ENCODE results near the gene PGPEP1. TPM values are rescaled to one million over a fixed set of nuclear protein-coding genes. Genes with fewer than 3 reads are reported as not detected.
A peak's percentile ranks its signal among the peaks of the same experiment; 100 is the strongest.

Gene PGPEP1
- total RNA-seq, 4 donors from 2014 or later, result 15.0 to 50.3 (median 28.0) TPM

GRCh38 chr19:18292810-18293641, 47.4 kb upstream of the PGPEP1 start:
- Histone ChIP-seq H3K4me1 (peaks cover 21 to 45% (median 41%) of the 10 kb centered on the region in 4 donors), H3K27ac (replicated peaks in 1 of 4) (peak overlapping the region; percentile 97 to 99 (median 98)), H3K9me3 (no peaks in the 10 kb centered on the region), H3K36me3 (no peaks in the 10 kb centered on the region), H3K27me3 (no peaks in the 10 kb centered on the region), H3K4me3 (peak overlapping the region; percentile 56 to 77 (median 72))
- WGBS, result 8% methylated on average over 29 of the region's 31 CpGs
- no peak for DNase-seq (ENCODE audit: extremely low spot score)
- TF ChIP-seq CTCF (IDR thresholded peaks at IDR 0.05), result no peak
- peak; percentile 27 to 50 for TF ChIP-seq POLR2AphosphoS5 (IDR thresholded peaks at IDR 0.05)
- intact Hi-C loops (cut with DNase I), result no loop called here

- WGBS, result 69% methylated on average over 13 of the region's 18 CpGs
- TF ChIP-seq CTCF (IDR thresholded peaks at IDR 0.05), result no peak
- TF ChIP-seq POLR2A (IDR thresholded peaks at IDR 0.05; ENCODE audit: low read depth), result no peak
- TF ChIP-seq EP300 (IDR thresholded peaks at IDR 0.05), result no peak
- TF ChIP-seq POLR2AphosphoS5 (IDR thresholded peaks at IDR 0.05), result no peak
- Histone ChIP-seq H3K27me3 (no peaks in the 10 kb centered on the region), H3K9me3 (no peaks in the 10 kb centered on the region), H3K4me1 (peaks cover 21 to 45% (median 39%) of the 10 kb centered on the region in 4 donors), H3K27ac (replicated peaks in 1 of 4) (peak overlapping the region; percentile 97 to 99 (median 98)), H3K36me3 (no peaks in the 10 kb centered on the region), H3K4me3 (peak overlapping the region in 3 of 4 donors; percentile 67 to 77 (median 76))
- intact Hi-C loops (cut with DNase I), result no loop called here
- no peak for DNase-seq (ENCODE audit: extremely low spot score)
Measured at GRCh38 chr19:18293642-18294466, 46.5 kb upstream of the PGPEP1 start.

- H3K36me3 ChIP-seq, result no peaks in the 10 kb centered on the region
Measured at GRCh38 chr19:18294467-18294864, 45.9 kb upstream of the PGPEP1 start.

GRCh38 chr19:18295034-18295451, 45.4 kb upstream of the PGPEP1 start:
- Histone ChIP-seq H3K4me1 (peaks cover 21 to 40% (median 36%) of the 10 kb centered on the region in 4 donors), H3K36me3 (no peaks in the 10 kb centered on the region), H3K4me3 (no peak overlapping the region), H3K27me3 (no peaks in the 10 kb centered on the region), H3K9me3 (no peaks in the 10 kb centered on the region), H3K27ac (replicated peaks in 1 of 4) (peak overlapping the region in 1 of 4 donors; percentile 97)
- TF ChIP-seq CTCF (IDR thresholded peaks at IDR 0.05) (no peak), POLR2AphosphoS5 (IDR thresholded peaks at IDR 0.05) (no peak), EP300 (IDR thresholded peaks at IDR 0.05) (no peak), POLR2A (IDR thresholded peaks at IDR 0.05; ENCODE audit: low read depth) (no peak)
- no peak for DNase-seq (ENCODE audit: extremely low spot score)
- WGBS, result 72% methylated on average over 4 of the region's 4 CpGs
- intact Hi-C loops (cut with DNase I), result no loop called here

More at GRCh38 chr19:18294467-18294864, 45.9 kb upstream of the PGPEP1 start:
- intact Hi-C loops (cut with DNase I), result no loop called here
- peaks cover 21 to 45% (median 39%) of the 10 kb centered on the region in 4 donors for H3K4me1 ChIP-seq
- H3K27ac ChIP-seq (replicated peaks in 1 of 4), result peak overlapping the region; percentile 97 to 99 (median 98)
- TF ChIP-seq EP300 (IDR thresholded peaks at IDR 0.05) (no peak), POLR2AphosphoS5 (IDR thresholded peaks at IDR 0.05) (no peak), POLR2A (IDR thresholded peaks at IDR 0.05; ENCODE audit: low read depth) (no peak), CTCF (IDR thresholded peaks at IDR 0.05) (no peak)
- no peaks in the 10 kb centered on the region for H3K9me3 ChIP-seq
- DNase-seq (ENCODE audit: extremely low spot score), result no peak
- WGBS, result no CpG with 5 or more reads among the region's 9 CpGs
- H3K4me3 ChIP-seq, result no peak overlapping the region
- no peaks in the 10 kb centered on the region for H3K27me3 ChIP-seq

All from esophagus muscularis mucosa (tissue), 4 donors.